Measurements from ENCODE around the gene ZNF232. TPM values are rescaled to one million over a fixed set of nuclear protein-coding genes. Genes with fewer than 3 reads are reported as not detected.
"Not testable (repeated sequence)": the region's sequence is repeated elsewhere in the genome, so short reads cannot be mapped to it uniquely, and the experiment has no call there.

The ZNF232 gene
- total and polyA plus RNA-seq, 5 donors: 3.1 to 7.4 (median 4.8) TPM

DNA sequence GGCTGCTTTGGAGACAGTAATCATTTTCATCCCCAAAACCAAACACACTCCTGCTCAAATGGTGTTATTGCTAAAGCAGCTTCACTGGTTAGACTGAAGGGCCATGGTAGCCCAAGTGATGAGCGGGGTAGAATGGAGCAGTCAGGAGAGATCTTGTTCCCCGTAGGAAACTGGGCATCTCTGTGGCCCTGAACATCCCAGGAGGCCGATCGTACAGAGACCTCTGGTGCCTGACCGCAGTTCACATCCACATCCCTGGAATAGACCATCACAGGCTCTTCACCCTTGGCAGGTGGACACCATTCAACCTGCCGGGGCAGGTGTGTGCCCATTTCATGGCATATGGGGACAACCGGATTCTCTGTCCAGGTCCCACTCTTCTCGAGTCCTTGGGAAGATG is 18.1 kb upstream of the ZNF232 start:
- 87% methylated on average over 8 of the region's 8 CpGs for whole genome bisulfite sequencing
- intact Hi-C loops (cut with DNase I); ATAC-seq; H3K27me3 ChIP-seq (ENCODE audit: control insufficient read depth, insufficient read depth); H3K4me1 ChIP-seq (ENCODE audit: control insufficient read depth, insufficient read depth, low read length); H3K27ac ChIP-seq (ENCODE audit: low read length); H3K9me3 ChIP-seq (ENCODE audit: control insufficient read depth, low read length); DNase-seq; H3K4me3 ChIP-seq (ENCODE audit: low read length): not testable (repeated sequence)

DNA sequence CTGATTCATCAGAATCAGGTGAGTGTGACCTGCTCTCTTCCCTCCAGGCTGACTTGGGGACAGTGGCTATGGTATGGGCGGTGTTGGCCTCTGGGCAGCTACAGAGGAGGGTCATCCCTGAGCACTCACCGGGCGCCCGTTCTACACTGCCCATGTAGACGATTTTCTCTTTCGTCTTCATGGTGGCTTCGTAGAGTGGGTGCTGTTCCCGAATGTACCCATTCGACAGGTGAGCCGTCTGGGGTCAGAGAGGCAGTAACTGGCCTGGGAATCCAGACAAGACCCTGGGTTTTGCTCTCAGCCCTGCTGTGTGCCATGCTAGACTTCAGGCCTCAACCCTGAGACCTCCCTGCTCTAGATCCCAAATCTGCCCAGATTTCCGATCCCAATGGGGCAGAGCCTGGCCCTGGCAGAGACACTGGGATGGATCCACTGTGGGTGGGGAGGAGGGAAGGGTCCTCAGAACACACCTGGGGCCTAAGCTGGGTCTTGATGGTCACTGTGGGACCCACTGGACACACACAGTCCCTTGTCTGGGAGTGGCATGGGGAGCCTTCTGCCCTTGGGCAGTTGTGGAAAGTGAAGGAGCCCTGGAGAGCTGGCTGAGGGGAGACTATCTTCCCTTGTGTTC is 17.3 kb upstream of the ZNF232 start:
- Histone ChIP-seq H3K4me1 (ENCODE audit: control insufficient read depth, insufficient read depth, low read length) (no peaks in the 10 kb centered on the region), H3K27ac (ENCODE audit: low read length) (no peak overlapping the region), H3K4me3 (ENCODE audit: low read length) (no peak overlapping the region), H3K9me3 (ENCODE audit: control insufficient read depth, low read length) (no peaks in the 10 kb centered on the region), H3K27me3 (ENCODE audit: control insufficient read depth, insufficient read depth) (no peaks in the 10 kb centered on the region)
- 88% methylated on average over 11 of the region's 11 CpGs for WGBS
- DNase-seq (no peak), ATAC-seq (no peak)
- intact Hi-C loops (cut with DNase I): no loop called here

DNA sequence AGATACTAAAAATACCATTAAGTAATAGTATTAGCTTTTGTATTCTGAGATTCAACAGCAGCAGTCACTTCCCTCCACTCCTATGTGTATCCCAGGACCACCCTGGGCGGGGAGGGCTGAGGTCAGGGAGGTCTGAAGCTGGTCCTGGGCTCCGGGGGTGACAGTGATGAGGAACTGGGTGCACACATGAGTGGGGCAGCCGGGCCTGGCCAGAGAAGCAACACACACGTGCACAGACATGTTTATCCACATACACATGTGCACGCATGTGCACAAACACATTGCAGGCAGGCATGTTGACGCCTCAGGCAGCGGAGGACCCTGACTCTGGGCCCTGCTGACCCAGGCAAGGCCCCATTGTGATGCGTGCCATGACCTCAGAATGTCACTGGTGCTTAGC is 16.7 kb upstream of the ZNF232 start:
- 72% methylated on average over 8 of the region's 8 CpGs for WGBS
- H3K9me3 ChIP-seq (ENCODE audit: control insufficient read depth, low read length); H3K4me1 ChIP-seq (ENCODE audit: control insufficient read depth, insufficient read depth, low read length); H3K27ac ChIP-seq (ENCODE audit: low read length); intact Hi-C loops (cut with DNase I); H3K27me3 ChIP-seq (ENCODE audit: control insufficient read depth, insufficient read depth); H3K4me3 ChIP-seq (ENCODE audit: low read length); ATAC-seq; DNase-seq: not testable (repeated sequence)

DNA sequence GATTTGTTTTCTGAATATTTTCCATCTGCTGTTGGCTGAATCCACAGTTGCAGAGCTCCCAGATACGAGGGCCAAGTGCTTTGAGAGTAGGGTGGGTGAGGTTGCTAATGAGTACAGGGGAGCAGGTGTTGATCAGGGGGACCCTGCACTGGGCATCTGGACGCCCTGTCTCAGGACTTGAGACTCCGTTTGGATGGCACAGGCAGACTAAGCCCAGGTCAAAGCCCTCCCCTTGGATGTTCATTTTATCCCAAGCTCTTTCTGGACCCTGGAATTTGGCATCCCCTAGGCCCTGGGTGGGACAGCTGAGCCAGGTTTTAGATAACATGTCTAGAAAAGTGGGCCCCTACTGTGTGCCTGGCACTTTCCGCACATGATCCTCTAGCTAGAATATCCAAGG is 16.2 kb upstream of the ZNF232 start:
- Histone ChIP-seq H3K27ac (ENCODE audit: low read length) (no peak overlapping the region), H3K27me3 (ENCODE audit: control insufficient read depth, insufficient read depth) (no peaks in the 10 kb centered on the region), H3K4me3 (ENCODE audit: low read length) (no peak overlapping the region), H3K4me1 (ENCODE audit: control insufficient read depth, insufficient read depth, low read length) (no peaks in the 10 kb centered on the region), H3K9me3 (ENCODE audit: control insufficient read depth, low read length) (no peaks in the 10 kb centered on the region)
- no peak for DNase-seq
- ATAC-seq: no peak
- intact Hi-C loops (cut with DNase I): no loop called here
- WGBS: 77% methylated on average over 4 of the region's 4 CpGs

DNA sequence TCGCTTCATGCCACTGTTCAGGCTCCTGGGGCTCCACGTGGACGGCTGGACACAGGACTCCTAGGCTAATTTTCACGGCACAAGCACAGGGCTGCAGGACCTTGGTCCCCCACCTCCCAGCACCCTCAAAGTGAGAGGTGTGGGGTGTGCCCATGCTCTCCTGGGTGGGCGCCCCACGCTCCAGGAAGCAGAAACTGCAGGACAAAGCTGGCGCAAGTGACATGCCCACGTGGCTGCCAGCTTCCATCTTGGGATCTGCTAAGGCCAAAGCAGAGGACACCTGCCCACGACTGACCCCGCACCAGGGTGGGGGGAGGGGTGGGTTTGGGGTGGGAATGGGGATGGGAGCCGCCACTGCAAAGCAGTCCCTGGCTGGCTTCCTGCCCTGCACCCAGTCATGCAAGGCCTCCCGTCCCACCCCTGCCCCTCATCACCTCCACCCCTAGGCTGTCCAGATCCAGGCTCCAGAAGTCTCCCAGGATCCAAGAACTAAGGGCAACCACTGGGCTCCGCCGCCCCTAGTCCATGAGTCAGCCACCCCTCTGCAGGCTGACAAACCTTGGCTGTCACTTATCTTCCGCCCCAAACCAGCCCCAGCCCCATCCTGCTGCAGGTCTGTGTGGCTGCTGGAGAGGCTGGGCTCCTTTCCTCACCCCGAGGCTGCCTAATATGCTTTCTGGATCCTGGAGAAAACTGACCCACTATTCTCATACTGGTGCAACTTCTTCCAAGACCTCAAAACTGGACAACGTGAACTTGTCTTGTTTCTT is 15.2 kb upstream of the ZNF232 start:
- no peaks in the 10 kb centered on the region for H3K27me3 ChIP-seq (ENCODE audit: control insufficient read depth, insufficient read depth)
- WGBS: 80% methylated on average over 17 of the region's 17 CpGs
- intact Hi-C loops (cut with DNase I): no loop called here
- H3K4me1 ChIP-seq (ENCODE audit: control insufficient read depth, insufficient read depth, low read length): no peaks in the 10 kb centered on the region
- DNase-seq (no peak), ATAC-seq (no peak)
- H3K9me3 ChIP-seq (ENCODE audit: control insufficient read depth, low read length): no peaks in the 10 kb centered on the region
- no peak overlapping the region for H3K27ac ChIP-seq (ENCODE audit: low read length)
- no peak overlapping the region for H3K4me3 ChIP-seq (ENCODE audit: low read length)

DNA sequence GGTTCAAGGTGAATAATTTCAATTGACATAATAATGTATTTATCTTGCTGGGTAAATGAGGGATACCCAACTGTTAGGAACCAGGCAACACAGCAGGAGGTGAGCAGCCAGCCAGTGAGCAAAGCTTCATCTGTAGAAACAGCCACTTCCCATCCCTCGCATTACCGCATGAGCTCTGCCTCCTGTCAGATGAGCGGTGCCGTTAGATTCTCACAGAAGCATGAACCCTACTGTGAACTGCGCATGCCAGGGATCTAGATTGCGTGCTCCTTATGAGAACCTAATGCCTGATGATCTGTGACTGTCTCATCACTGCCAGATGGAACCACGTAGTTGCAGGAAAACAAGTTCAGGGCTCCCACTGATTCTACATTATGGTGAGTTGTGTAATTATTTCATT is 13.2 kb upstream of the ZNF232 start:
- ATAC-seq; DNase-seq; H3K27ac ChIP-seq (ENCODE audit: low read length); intact Hi-C loops (cut with DNase I); H3K4me1 ChIP-seq (ENCODE audit: control insufficient read depth, insufficient read depth, low read length); H3K27me3 ChIP-seq (ENCODE audit: control insufficient read depth, insufficient read depth); H3K4me3 ChIP-seq (ENCODE audit: low read length); H3K9me3 ChIP-seq (ENCODE audit: control insufficient read depth, low read length): not testable (repeated sequence)
- 74% methylated on average over 7 of the region's 7 CpGs for WGBS

DNA sequence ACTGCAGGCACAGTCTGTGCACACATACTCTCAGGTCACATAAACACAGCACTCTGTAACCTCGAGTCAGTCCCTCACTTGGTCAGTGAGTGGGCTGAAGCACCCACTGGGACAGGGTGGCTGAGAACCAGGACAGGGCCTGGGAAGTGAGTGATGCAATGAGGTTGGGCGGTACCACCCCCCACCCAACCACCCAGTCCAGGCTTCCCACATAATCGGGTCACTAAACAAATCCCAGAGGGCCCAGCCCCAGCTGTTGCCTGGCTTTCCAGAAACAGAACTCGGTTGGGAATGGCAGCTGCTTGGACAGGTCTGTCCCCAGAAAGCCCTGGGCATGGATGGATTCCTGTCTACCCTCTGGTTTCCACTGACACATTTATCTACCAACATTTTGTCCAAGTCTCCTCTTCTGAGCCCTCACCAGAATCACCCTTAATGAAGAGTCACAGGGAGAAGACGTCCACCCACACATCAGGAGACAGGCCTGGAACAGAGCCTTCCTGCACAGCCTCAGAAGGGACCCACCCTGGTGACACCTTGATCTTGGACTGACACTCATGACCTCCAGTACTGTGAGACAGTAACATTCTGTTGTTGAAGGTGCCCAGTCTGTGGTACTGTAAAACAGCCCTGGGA is 12.6 kb upstream of the ZNF232 start:
- H3K4me1 ChIP-seq (ENCODE audit: control insufficient read depth, insufficient read depth, low read length); H3K27me3 ChIP-seq (ENCODE audit: control insufficient read depth, insufficient read depth); DNase-seq; H3K9me3 ChIP-seq (ENCODE audit: control insufficient read depth, low read length); H3K4me3 ChIP-seq (ENCODE audit: low read length); intact Hi-C loops (cut with DNase I); H3K27ac ChIP-seq (ENCODE audit: low read length): not testable (repeated sequence)
- 71% methylated on average over 5 of the region's 5 CpGs for WGBS
- ATAC-seq: peak in 1 of 2 donors; percentile 37

DNA sequence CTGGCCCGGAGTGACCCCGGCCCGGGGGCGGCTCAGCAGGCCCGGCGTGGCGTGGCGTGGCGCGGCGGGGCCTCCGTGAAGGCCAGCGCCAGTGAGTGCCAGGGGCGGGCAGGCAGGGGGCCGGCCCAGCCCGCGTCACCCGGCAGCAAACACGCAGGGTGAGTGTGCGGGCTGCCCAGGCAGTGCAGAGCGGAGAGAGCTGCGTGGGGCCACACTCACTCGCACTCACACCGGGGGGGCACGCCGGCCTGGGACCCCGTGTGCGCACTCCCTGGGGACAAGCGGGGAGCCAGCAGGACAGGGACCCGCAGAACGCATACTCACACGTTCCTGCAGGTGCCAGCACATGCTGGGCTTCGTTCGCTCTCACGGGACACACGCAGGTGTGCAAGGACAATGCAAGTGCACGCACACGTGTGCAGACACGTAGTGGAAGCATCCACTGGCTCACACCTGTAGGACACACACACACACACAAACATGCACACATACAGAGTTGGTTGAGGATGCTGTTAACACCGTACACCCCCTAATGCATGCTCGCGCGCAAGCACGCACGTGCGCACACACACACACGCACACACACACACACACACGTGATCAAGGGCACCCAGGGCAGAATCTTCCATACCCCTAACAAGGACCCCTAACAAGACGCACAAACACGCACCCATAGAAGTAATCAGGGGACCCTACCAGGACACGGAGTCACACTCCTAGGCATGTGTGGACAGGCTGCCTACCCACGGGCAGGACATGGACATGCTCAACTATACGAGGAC is 11.9 kb upstream of the ZNF232 start:
- intact Hi-C loops (cut with DNase I): no loop called here
- WGBS: 50% methylated on average over 53 of the region's 53 CpGs

DNA sequence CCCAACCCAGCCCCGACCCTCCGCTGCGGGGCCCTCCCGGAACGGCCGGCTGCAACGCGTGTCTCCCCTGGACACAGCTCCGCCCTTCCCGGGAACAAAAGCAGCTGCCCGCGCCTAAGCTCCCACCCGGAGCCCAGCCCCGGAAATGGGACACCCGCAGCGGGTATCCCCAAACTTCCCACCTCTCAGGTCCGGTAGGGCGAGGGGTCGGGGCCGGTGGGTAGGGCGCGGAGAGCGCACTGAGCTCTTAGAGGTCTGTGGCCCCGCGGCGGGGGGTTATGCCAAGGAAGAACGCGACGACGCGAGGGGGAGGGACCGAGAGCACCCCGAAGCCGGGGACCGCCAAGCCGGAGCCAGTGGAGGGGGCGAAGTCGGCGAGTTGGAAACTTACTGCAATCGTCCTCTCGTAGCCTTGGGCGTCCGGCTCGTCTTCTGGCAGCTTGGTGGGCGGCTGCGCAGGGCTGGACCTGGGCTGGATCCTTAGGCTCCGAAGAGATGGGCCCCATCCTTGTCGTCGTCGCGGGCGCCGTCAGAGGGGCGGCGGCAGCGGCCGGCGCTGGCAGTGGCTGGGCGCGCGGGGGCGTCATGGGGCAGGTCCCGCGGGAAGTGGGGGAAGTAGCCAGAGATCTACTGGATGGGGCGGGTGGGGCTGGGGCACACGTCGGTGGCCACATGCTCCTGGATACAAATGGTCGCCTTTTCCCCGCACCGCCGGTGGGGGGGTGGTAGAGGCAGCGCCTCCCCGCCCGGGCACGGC is 11.1 kb upstream of the ZNF232 start:
- peak; percentile 70 to 75 for ATAC-seq
- WGBS: 3% methylated on average over 75 of the region's 75 CpGs

More for the DNA sequence above, 11.9 kb upstream of the ZNF232 start:
- ATAC-seq (peak; percentile 32 to 60), DNase-seq (no peak)
- Histone ChIP-seq H3K9me3 (ENCODE audit: control insufficient read depth, low read length) (no peaks in the 10 kb centered on the region), H3K27me3 (ENCODE audit: control insufficient read depth, insufficient read depth) (no peaks in the 10 kb centered on the region), H3K4me1 (ENCODE audit: control insufficient read depth, insufficient read depth, low read length) (no peaks in the 10 kb centered on the region), H3K4me3 (ENCODE audit: low read length) (peak overlapping the region; percentile 49), H3K27ac (ENCODE audit: low read length) (no peak overlapping the region)

DNA sequence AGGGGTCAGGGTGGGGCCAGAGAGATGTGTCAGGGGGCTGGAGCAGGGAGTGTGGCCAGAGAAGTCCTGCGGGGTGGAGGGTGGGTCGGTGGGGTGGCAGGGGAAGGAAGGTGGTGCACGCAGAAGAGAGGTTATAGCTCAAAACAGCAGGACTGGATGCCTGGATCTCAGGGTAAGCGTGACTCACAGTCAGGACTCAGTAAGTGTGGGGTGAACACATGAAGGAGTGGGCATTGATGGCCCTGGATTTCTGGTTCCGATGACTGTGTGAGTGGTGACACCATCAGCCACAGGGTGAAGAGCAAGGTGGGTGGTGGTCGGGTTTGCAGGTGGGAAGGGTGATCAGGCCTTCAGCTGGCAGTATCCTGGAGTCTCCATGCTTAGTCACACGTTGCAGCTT is 10.4 kb upstream of the ZNF232 start:
- H3K27me3 ChIP-seq (ENCODE audit: control insufficient read depth, insufficient read depth); H3K9me3 ChIP-seq (ENCODE audit: control insufficient read depth, low read length); ATAC-seq; H3K27ac ChIP-seq (ENCODE audit: low read length); H3K4me3 ChIP-seq (ENCODE audit: low read length); H3K4me1 ChIP-seq (ENCODE audit: control insufficient read depth, insufficient read depth, low read length); DNase-seq; intact Hi-C loops (cut with DNase I): not testable (repeated sequence)
- WGBS: 76% methylated on average over 7 of the region's 7 CpGs

More for the DNA sequence above, 11.1 kb upstream of the ZNF232 start:
- Histone ChIP-seq H3K4me1 (ENCODE audit: control insufficient read depth, insufficient read depth, low read length) (no peaks in the 10 kb centered on the region), H3K4me3 (ENCODE audit: low read length) (peak overlapping the region; percentile 49), H3K9me3 (ENCODE audit: control insufficient read depth, low read length) (no peaks in the 10 kb centered on the region), H3K27ac (ENCODE audit: low read length) (no peak overlapping the region), H3K27me3 (ENCODE audit: control insufficient read depth, insufficient read depth) (no peaks in the 10 kb centered on the region)
- DNase-seq: peak in 2 of 3 donors; percentile 35 to 74
- intact Hi-C loops (cut with DNase I): no loop called here
